Prostate gland (tissue), 2 donors: ENCODE measurements around the gene SANBR.

ENCODE experiments used
- CTCF ChIP-seq, 4 experiments: fragments of 200-600 bp in 2 of 4; fragments of 450-650 bp in 2 of 4; sonication (generic) in 2 of 4; IDR thresholded peaks; 1 replicate in 3 of 4; 2 replicates in 1 of 4; pipeline ENCODE4 v1.5.1; 2016 to 2019; ENCODE audit warnings: antibody characterized with exemption in 4 of 4, mild to moderate bottlenecking in 2 of 4, moderate library complexity in 2 of 4
- POLR2A ChIP-seq: fragments of 450-650 bp; IDR thresholded peaks from one replicate; pipeline ENCODE4 v1.6.1; 2016; ENCODE audit warnings: antibody characterized with exemption, mild to moderate bottlenecking
- POLR2AphosphoS5 ChIP-seq: sonication (generic); formaldehyde crosslinking; IDR thresholded peaks from one replicate; pipeline ENCODE4 v1.6.1; 2017; ENCODE audit warnings: antibody characterized with exemption

- TF ChIP-seq CTCF (IDR thresholded peaks at IDR 0.05) (no peak), POLR2A (no peak), POLR2AphosphoS5 (no peak)
Observed at GRCh38 chr2:61016392-61017002, 49.2 kb upstream of the SANBR start.
